Subcutaneous adipose tissue (tissue), 4 donors: Measurements from ENCODE around the gene ZNHIT6. TPM values are rescaled to one million over a fixed set of nuclear protein-coding genes. Genes with fewer than 3 reads are reported as not detected.

ENCODE experiments used
- CTCF ChIP-seq: fragments of 450-650 bp; IDR thresholded peaks from one replicate; pipeline ENCODE4 v1.5.1; 2016; ENCODE audit warnings: low read depth, mild to moderate bottlenecking, control low read depth, antibody characterized with exemption, moderate library complexity
- total RNA-seq, 4 donors: library from RNA; depleted of rRNA; stranded (reverse); fragments of >200 nt; gene quantifications; one replicate each; pipeline ENCODE4 v1.1.0, GENCODE V29; 2016

Gene ZNHIT6
- total RNA-seq, 4 donors from 2014 or later = 10.4 to 20.4 (median 10.9) TPM

- TF ChIP-seq CTCF = no peak
Measured at GRCh38 chr1:85718678-85719340, 10.6 kb upstream of the ZNHIT6 start.

- no peak for TF ChIP-seq CTCF
Measured at GRCh38 chr1:85708829-85709227, 595 bp upstream of the ZNHIT6 start.

GRCh38 chr1:85707267-85707989 lies 805 bp downstream of the ZNHIT6 start:
- no peak for TF ChIP-seq CTCF

GRCh38 chr1:85705940-85706339 lies 2.3 kb downstream of the ZNHIT6 start:
- TF ChIP-seq CTCF = no peak

GRCh38 chr1:85700422-85700821 lies 7.8 kb downstream of the ZNHIT6 start:
- TF ChIP-seq CTCF = no peak

- TF ChIP-seq CTCF = no peak
Measured at GRCh38 chr1:85697895-85698294, 10.3 kb downstream of the ZNHIT6 start.

- no peak for TF ChIP-seq CTCF
Measured at GRCh38 chr1:85692730-85693314, 15.4 kb downstream of the ZNHIT6 start.
